Activated CD4-positive, alpha-beta T cell treated with anti-CD3 and anti-CD28 coated beads for 1 hour (primary cell): ENCODE results near the gene FDX2.

Experiments used
- DNase-seq: peaks from one replicate; pipeline ENCODE4 v3.0.0-alpha.2; 2020

The FDX2 gene

DNA sequence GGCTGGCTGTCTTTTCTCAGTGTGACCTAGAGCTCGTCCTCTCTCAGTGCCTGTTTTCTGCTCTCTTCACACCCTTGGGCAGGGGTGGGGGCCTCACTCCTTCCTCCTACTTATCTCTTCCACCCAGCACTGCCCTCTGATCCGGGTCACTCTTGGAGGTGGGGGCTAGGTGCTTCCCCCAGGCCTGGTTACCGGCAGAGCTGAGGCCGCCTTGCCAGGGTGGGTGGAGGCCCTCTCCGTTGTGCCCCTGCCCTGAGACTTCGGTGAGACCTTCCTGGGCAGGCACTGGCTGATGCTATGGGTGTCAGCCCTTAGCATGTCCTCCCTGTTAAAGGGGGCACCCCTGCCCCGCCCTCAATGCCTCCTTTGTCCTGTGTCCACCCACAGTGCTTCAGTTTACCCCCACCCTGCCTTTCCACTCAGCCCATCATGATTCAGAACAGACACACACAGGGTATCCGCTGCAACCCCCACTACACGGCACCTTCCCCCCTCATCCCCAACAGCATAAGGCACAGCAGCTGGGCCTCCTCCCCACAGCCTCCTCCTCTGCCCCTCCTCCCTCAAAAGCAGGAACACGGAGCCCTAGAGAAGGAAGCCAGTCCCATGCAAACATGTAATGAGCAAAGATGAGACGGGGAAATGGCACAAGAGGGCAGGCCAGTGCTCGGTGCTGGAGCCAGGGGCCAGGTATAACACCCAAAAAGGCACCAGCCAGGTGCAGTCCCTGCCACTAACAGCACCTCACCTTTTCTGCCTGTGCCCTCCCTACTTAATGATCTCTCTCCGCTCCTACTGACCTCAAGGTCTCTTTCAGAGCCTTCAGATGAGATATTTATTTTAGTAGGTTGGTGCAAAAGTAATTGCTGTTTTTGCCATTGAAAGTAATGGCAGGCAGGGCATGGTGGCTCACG lies 16.0 kb downstream of the FDX2 start:
- DNase-seq, result no peak

DNA sequence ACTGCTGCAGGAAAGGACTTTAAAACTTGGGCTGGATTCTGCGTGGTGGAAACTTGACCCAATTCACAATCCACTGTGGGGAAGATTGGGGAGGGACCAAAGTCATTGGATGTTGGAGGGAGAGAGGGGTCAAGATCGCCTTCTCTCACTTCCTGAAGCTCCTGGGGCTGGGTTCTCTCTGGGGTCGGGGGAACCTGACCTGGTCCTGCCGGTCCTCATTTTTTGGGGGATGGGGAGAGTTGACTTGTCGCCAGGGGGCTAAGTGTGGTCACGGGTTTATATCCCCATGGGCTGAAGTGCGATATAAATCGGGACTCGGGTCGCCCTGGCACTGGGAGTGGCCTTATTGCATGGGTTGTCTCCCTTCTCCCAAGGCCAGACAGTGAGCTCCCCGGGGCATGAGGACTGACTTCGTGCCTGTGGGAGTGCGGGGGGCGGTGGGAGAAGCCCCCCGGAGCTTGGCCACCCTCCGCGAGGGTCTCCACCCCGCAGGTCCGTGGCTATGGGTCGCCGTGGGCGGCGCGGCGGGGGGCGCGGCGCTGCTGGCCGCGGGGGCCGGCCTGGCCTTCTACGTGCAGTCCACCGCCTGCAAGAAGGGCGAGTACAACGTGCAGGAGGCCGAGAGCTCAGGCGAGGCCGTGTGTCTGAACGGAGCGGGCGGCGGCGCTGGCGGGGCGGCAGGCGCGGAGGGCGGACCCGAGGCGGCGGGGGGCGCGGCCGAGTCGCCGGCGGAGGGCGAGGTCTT lies 19.8 kb downstream of the FDX2 start:
- DNase-seq, result no peak

DNA sequence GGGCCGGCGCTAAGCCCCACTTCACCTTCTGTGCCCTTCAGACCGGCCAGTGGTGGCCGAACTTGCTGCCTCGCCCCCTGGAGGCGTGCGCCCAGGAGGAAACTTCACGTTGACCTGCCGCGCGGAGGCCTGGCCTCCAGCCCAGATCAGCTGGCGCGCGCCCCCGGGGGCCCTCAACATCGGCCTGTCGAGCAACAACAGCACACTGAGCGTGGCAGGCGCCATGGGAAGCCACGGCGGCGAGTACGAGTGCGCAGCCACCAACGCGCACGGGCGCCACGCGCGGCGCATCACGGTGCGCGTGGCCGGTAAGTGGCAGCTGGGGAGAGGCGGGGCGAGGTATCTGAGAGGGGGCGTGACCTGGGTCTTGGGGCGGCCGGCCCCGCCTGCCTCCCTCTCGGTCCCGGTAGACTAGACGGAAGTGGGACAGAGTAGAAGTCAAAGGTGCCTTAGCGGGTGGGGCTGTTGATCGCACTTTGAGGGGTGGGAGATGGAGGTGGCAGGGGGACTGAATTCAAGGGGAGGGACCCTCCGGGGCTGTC lies 20.4 kb downstream of the FDX2 start:
- peak; percentile 52 for DNase-seq

DNA sequence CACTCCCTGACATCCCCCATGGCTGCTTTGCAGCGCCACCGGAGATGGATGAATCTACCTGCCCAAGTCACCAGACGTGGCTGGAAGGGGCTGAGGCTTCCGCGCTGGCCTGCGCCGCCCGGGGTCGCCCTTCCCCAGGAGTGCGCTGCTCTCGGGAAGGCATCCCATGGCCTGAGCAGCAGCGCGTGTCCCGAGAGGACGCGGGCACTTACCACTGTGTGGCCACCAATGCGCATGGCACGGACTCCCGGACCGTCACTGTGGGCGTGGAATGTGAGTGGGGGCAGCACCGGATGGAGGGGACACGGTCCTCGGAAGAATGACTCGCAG lies 21.5 kb downstream of the FDX2 start:
- no peak for DNase-seq

DNA sequence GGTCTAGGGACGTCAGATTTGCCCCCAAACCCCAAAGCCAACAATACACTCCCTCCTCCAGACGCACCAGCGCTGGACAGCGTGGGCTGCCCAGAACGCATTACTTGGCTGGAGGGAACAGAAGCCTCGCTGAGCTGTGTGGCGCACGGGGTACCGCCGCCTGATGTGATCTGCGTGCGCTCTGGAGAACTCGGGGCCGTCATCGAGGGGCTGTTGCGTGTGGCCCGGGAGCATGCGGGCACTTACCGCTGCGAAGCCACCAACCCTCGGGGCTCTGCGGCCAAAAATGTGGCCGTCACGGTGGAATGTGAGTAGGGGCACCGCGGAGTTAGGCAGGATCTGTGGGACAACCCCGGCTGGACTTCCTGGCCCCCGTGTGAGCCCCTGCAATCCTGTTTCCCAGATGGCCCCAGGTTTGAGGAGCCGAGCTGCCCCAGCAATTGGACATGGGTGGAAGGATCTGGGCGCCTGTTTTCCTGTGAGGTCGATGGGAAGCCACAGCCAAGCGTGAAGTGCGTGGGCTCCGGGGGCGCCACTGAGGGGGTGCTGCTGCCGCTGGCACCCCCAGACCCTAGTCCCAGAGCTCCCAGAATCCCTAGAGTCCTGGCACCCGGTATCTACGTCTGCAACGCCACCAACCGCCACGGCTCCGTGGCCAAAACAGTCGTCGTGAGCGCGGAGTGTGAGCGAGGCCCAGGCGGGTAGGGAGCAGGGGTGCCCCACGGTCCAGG lies 22.0 kb downstream of the FDX2 start:
- no peak for DNase-seq

DNA sequence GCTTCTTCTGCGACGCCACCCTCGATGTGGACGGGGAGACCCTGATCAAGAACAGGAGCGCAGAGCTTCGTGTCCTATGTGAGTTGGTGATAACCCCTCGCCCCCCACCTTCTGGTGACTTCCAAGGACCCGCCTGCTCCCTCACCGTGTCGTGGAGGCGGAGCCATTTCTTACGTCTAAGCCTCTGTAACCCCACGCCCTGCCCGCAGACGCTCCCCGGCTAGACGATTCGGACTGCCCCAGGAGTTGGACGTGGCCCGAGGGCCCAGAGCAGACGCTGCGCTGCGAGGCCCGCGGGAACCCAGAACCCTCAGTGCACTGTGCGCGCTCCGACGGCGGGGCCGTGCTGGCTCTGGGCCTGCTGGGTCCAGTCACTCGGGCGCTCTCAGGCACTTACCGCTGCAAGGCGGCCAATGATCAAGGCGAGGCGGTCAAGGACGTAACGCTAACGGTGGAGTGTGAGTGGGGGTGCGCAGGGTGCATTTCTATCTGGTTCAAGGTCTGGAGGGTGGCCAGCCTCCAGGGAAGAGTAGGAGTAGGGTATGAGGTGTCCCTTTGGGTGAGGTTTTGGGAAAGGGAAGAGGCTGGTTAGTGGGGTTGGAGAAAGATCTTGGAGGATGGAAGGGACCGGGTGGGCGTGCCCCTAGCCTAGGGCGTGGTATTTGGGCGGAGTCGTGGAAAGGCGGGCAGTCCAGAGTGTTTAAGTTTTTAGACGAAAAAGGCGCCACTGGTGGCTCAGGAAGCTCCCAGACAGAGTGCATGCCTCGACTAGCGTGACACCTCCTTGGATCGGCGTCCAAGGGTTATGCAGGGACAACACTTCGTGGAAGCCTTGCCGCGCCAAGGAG lies 22.8 kb downstream of the FDX2 start:
- DNase-seq, result no peak

DNA sequence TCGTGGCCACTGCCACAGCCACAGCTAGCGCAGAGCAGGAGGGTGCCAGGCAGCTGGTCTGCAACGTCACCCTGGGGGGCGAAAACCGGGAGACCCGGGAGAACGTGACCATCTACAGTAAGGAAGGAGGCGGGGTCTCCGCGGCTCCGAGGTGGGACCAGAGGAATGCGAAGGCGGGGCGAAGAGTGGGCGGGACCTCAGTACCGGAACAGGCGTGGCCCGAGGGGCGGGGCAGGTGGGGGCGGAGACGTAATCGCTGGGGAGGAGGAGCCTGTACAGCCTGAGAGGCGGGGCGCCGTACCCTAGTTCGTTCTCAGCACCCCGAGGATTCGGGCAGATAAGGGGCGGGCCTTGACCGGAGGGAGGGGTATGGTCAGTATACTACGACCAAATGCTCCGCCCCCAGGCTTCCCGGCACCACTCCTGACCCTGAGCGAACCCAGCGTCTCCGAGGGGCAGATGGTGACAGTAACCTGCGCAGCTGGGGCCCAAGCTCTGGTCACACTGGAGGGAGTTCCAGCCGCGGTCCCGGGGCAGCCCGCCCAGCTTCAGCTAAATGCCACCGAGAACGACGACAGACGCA lies 23.5 kb downstream of the FDX2 start:
- DNase-seq, result no peak

DNA sequence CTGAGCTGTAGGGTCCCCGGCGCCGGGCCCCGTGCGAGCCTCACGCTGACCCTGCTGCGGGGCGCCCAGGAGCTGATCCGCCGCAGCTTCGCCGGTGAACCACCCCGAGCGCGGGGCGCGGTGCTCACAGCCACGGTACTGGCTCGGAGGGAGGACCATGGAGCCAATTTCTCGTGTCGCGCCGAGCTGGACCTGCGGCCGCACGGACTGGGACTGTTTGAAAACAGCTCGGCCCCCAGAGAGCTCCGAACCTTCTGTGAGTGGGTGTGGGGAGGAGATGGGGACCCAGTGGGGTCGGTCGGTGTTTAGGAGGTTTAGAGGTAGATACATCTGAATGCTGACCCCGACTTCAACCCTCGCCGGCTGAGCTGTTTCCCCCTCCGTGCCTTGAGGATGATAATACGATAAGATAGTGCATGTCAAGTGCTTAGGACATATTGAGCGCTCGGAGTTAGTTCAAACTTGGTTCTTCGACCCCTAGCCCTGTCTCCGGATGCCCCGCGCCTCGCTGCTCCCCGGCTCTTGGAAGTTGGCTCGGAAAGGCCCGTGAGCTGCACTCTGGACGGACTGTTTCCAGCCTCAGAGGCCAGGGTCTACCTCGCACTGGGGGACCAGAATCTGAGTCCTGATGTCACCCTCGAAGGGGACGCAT lies 24.1 kb downstream of the FDX2 start:
- no peak for DNase-seq

DNA sequence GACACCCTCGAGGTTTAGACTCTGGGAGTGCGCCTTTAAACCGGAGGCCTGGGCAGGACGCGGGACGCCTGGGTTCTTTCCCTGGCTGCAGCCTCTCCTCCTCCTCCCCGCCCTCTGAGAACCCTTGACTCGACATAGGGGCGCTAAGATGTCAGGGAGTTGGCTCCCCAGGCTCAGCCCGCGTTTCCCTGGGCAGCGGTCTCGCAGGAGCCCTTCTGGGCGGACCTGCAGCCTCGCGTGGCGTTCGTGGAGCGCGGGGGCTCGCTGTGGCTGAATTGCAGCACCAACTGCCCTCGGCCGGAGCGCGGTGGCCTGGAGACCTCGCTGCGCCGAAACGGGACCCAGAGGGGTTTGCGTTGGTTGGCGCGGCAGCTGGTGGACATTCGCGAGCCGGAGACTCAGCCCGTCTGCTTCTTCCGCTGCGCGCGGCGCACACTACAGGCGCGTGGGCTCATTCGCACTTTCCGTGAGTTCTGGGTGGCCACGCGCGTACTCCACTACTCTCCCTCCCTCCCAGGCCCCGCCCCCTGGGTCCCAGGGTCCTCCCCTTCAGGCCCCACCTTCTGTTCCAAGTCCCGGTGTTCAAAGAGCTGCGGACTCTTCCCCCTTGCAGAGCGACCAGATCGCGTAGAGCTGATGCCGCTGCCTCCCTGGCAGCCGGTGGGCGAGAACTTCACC lies 24.8 kb downstream of the FDX2 start:
- peak; percentile 26 for DNase-seq

DNA sequence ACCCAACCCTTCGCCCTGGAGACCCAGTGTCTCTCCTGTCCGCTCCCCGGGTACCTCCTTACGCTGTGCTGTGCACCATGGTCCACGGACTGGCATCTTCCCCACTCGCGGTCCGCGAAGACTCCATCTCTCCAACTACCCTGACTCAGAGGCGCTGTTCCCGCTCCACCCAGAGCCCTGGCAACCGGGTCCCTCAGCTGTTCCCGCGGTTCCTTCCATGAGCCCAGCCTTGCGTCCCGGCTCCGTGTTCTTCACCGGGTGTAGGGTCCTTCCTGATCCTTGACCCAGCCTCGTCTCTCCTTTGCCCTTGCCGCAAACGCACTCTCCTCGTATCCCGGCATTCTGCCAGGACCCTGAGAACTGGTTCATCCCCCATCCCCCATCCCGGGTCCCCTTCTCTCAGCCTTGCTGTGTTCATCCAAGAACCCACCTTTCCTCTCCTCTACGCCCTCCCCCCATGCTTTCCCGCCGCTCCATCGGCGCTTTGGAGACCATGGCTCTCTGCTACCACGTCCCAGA lies 25.4 kb downstream of the FDX2 start:
- DNase-seq, result no peak

DNA sequence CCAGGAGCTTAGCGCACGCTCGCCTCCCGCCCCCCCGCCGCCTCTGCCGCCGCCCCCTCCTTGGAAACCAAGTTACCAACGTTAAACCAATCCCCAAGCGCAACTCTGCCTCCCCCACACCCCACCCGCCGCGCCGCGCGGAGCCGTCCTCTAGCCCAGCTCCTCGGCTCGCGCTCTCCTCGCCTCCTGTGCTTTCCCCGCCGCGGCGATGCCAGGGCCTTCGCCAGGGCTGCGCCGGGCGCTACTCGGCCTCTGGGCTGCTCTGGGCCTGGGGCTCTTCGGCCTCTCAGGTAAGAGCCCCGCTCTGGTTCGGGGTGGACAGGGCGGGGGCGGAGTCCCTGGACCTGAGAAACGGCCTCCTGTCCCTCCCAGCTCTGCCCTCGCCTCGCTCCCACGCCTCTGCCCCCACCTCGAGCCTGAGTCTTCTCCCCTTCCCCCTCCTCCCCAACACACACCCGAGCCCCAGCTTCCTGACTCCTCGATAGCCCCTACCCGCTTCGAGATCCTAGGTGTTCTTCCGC lies 25.9 kb downstream of the FDX2 start, which contains the start of gene ICAM5:
ICAM5 (plus strand) TSS at position 117 of the 521 bp plus-strand sequence; CDS start at position 209, 92 bp downstream.
- DNase-seq, result no peak

DNA sequence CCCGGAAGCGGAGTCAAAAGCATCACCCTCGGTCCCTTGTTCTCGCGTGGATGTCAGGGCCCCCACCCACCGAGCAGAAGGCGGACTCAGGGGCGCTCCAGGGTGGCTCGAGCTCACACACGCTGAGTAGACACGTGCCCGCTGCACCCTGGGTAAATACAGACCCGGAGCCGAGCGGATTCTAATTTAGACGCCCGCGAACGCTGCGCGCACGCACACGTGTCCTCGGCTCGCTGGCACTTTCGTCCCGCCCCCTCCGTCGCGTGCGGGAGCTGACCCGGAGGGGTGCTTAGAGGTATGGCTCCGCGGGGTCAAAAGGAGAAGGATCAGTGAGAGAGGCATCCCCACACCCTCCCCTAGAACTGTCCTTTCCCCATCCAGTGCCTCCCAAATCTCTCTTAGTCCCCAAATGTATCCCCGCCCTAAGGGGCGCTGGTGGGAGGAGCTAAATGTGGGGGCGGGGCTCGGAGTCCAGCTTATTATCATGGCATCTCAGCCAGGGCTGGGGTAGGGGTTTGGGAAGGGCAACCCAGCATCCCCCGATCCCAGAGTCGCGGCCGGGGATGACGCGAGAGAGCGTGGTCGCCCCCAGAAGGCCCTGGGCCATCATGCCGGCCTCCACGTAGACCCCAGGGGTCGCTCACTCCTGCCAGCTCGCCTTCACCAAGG lies 26.5 kb downstream of the FDX2 start:
- DNase-seq, result peak; percentile 39

DNA sequence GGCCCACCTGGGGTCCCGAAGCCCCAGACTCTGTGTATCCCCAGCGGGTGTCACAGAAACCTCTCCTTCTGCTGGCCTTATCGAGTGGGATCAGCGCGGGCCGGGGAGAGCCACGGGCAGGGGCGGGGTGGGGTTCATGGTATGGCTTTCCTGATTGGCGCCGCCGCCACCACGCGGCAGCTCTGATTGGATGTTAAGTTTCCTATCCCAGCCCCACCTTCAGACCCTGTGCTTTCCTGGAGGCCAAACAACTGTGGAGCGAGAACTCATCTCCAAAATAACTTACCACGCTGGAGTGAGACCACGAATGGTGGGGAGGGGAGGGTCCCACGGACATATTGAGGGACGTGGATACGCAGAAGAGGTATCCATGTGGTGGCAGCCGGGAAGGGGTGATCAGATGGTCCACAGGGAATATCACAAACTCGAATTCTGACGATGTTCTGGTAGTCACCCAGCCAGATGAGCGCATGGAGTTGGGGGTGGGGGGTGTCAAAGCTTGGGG lies 27.1 kb downstream of the FDX2 start:
- DNase-seq, result no peak

DNA sequence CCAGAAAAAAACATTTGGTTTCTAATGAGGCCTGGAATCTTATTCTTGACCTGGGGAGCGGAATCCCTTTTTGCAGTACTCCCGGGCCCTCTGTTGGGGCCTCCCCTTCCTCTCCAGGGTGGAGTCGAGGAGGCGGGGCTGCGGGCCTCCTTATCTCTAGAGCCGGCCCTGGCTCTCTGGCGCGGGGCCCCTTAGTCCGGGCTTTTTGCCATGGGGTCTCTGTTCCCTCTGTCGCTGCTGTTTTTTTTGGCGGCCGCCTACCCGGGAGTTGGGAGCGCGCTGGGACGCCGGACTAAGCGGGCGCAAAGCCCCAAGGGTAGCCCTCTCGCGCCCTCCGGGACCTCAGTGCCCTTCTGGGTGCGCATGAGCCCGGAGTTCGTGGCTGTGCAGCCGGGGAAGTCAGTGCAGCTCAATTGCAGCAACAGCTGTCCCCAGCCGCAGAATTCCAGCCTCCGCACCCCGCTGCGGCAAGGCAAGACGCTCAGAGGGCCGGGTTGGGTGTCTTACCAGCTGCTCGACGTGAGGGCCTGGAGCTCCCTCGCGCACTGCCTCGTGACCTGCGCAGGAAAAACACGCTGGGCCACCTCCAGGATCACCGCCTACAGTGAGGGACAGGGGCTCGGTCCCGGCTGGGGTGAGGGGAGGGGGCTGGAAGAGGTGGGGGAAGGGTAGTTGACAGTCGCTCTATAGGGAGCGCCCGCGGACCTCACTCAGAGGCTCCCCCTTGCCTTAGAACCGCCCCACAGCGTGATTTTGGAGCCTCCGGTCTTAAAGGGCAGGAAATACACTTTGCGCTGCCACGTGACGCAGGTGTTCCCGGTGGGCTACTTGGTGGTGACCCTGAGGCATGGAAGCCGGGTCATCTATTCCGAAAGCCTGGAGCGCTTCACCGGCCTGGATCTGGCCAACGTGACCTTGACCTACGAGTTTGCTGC lies 28.7 kb downstream of the FDX2 start, which contains the start of gene ICAM4:
ICAM4 (plus strand) TSS at position 153 of the 935 bp plus-strand sequence; CDS start at position 211, 58 bp downstream.
- DNase-seq, result no peak

DNA sequence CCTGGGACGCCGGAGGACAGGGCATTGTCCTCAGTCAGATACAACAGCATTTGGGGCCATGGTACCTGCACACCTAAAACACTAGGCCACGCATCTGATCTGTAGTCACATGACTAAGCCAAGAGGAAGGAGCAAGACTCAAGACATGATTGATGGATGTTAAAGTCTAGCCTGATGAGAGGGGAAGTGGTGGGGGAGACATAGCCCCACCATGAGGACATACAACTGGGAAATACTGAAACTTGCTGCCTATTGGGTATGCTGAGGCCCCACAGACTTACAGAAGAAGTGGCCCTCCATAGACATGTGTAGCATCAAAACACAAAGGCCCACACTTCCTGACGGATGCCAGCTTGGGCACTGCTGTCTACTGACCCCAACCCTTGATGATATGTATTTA lies 30.4 kb downstream of the FDX2 start:
- no peak for DNase-seq

DNA sequence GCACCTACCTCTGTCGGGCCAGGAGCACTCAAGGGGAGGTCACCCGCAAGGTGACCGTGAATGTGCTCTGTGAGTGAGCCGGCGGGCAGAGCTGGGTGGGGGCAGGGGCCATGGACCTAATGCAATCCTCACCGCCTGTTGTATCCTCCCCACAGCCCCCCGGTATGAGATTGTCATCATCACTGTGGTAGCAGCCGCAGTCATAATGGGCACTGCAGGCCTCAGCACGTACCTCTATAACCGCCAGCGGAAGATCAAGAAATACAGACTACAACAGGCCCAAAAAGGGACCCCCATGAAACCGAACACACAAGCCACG lies 30.9 kb downstream of the FDX2 start:
- no peak for DNase-seq

DNA sequence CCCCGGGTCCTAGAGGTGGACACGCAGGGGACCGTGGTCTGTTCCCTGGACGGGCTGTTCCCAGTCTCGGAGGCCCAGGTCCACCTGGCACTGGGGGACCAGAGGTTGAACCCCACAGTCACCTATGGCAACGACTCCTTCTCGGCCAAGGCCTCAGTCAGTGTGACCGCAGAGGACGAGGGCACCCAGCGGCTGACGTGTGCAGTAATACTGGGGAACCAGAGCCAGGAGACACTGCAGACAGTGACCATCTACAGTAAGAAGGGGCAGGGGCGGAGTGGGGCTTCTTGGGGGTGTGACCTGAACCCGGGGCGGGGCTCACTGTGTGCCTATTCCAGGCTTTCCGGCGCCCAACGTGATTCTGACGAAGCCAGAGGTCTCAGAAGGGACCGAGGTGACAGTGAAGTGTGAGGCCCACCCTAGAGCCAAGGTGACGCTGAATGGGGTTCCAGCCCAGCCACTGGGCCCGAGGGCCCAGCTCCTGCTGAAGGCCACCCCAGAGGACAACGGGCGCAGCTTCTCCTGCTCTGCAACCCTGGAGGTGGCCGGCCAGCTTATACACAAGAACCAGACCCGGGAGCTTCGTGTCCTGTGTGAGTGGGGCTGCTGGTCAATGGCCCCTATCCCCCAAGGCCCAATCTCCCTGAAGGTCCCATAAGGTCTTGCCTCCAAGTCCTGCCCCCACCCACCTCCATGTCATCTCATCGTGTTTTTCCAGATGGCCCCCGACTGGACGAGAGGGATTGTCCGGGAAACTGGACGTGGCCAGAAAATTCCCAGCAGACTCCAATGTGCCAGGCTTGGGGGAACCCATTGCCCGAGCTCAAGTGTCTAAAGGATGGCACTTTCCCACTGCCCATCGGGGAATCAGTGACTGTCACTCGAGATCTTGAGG lies 31.5 kb downstream of the FDX2 start:
- no peak for DNase-seq
